GM12864 (cell line): ENCODE data around the gene PLEKHM2.
"Not testable (repeated sequence)": the region's sequence is repeated elsewhere in the genome, so short reads cannot be mapped to it uniquely, and the experiment has no call there.

Experiments used
- DNase-seq: peaks from one replicate; pipeline ENCODE4 v3.0.0-alpha.2; 2011; ENCODE audit warnings: low read depth
- H3K4me3 ChIP-seq: 2 replicates; pipeline ENCODE4 v1.5.1; 2011; ENCODE audit warnings: mild to moderate bottlenecking, low read depth, low read length, control low read depth
- TF ChIP-seq, protein P1 (sequence below): IDR thresholded peaks from 2 replicates; pipeline ENCODE4 v1.5.1; 2011; ENCODE audit warnings: low read depth, mild to moderate bottlenecking, moderate library complexity, low read length, control low read depth, inconsistent platforms; ENCODE audit errors: missing control alignments

Gene PLEKHM2

DNA sequence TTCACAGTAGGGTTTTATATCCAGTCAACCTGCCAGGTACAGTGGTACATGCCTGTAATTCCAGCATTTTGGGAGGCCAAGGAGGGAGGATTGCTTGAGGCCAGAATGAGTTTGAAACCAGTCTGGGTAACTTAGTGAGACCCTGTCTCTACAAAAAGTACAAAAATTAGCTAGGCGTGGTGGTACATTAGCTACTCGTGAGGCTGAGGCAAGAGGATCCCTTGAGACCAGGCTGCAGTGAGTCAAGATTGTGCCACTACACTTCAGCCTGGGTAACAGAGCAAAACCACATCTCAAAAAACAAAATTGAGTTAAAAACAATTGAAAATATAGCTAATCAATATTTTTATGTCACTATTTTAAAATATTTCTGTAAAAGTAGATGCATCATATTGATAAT is 33.7 kb upstream of the PLEKHM2 start:
- TF ChIP-seq, protein P1, sequence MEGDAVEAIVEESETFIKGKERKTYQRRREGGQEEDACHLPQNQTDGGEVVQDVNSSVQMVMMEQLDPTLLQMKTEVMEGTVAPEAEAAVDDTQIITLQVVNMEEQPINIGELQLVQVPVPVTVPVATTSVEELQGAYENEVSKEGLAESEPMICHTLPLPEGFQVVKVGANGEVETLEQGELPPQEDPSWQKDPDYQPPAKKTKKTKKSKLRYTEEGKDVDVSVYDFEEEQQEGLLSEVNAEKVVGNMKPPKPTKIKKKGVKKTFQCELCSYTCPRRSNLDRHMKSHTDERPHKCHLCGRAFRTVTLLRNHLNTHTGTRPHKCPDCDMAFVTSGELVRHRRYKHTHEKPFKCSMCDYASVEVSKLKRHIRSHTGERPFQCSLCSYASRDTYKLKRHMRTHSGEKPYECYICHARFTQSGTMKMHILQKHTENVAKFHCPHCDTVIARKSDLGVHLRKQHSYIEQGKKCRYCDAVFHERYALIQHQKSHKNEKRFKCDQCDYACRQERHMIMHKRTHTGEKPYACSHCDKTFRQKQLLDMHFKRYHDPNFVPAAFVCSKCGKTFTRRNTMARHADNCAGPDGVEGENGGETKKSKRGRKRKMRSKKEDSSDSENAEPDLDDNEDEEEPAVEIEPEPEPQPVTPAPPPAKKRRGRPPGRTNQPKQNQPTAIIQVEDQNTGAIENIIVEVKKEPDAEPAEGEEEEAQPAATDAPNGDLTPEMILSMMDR: no peak
- H3K4me3 ChIP-seq: no peak overlapping the region
- no peak for DNase-seq

DNA sequence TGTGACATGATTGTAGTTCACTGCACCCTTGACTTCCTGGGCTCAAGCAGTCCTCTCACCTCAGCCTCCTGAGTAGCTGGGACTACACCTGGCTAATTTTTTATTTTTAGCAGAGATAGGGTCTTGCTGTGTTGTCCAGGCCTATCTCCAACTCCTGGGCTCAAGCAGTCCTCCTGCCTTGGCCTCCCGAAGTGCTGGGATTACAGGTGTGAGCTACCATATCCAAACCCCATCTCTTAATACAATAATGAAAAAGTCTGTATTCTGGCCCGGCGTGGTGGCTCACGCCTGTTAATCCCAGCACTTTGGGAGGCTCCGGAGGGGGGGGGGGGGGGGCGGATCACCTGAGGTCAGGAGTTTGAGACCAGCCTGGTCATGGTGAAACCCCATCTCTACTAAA is 32.0 kb upstream of the PLEKHM2 start:
- H3K4me3 ChIP-seq, DNase-seq: not testable (repeated sequence)

DNA sequence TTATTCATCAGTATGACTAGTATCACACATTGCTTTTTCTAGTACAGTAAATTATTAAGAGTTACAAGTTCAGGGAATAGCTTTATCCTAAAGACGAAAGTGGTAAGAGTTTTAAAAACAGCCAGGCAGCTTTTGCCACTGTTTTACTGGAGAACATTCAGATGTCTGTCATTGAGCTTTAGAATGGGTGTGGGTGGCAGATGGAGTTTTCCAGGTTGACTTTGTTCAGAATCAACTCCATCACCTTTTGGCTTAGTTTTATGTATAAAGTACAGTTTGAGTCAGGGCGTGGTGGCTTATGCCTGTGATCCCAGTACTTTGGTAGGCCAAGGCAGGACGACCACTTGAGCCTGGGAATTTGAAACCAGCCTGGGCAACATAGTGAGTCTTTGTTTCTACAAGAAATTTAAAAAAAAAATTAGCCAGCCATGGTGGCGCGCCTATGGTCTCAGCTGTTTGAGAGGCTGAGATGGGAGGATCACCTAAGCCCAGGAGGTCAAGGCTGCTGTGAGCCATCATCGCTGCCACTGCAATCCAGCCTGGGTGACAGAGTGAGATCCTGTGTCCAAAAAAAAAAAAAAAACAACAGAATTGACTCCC is 29.9 kb upstream of the PLEKHM2 start:
- no peak overlapping the region for H3K4me3 ChIP-seq
- TF ChIP-seq, protein P1: no peak
- no peak for DNase-seq

DNA sequence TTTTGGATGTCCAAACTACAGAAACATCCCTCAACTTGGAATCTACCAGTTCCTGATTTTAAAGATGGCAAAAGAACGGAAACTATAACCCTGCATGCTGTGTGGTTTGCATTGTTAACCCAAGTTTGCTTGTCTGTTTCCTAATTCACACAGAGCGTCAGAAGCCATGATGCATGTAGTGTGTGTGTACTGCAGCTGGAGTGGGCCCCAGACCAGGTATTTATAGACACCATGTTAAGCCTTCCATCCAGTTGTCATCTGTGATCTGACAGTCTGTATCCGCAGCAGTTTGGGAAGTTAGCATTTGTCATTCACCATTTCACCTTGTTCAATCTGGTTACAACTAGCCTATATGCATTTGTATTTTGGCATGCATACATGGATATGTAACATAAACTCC is 27.7 kb upstream of the PLEKHM2 start:
- no peak overlapping the region for H3K4me3 ChIP-seq
- no peak for DNase-seq
- TF ChIP-seq, protein P1: no peak

DNA sequence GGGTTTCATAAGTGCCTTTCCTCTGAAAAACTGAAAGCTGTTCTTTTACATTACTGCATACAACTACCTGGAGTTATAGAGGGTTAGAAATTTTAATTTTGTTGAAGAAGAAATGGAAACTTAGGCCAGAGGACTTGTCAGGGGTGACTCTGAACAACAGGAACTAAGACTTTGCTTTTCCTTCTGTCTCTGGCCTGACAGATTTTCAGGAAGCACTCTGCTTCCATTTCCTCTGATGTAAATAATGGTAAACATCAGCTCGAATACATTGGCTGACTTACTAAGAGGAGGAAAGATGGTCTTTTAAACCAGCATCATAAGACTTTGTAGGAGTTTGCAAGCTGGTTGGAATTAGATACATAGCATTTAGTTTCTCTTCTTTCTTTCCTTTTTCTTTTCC is 27.1 kb upstream of the PLEKHM2 start:
- no peak overlapping the region for H3K4me3 ChIP-seq
- DNase-seq: no peak
- TF ChIP-seq, protein P1: no peak

DNA sequence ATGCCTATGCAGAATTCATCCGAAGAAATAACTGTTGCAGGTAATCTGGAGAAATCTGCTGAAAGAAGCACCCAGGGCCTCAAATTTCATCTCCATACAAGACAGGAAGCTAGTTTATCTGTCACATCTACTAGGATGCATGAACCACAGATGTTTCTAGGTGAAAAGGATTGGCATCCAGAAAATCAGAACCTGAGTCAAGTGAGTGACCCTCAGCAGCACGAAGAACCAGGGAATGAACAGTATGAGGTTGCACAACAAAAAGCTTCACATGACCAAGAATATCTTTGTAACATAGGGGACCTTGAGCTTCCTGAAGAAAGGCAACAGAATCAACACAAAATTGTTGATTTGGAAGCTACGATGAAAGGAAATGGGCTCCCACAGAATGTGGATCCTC is 24.0 kb upstream of the PLEKHM2 start:
- DNase-seq: no peak
- H3K4me3 ChIP-seq: no peak overlapping the region
- TF ChIP-seq, protein P1: no peak

DNA sequence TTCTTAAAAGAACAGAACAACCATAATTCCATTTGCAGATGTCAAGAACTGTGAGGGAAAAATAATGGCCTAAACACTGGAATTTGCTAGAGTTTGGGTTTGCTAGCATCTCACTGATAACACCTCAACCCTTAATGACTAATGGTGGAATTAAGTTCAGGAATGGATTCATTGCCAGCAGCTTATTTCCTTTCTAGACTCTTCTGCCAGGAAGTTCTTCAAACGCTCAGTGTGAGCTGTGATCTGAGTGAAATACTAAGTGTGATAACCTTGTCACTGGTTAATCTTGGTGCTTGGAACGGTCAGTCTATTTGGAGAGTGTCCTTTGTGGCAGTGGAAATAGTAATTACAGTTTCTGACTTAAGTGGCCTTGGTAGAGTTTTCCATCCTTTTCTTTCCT is 21.6 kb upstream of the PLEKHM2 start:
- DNase-seq: no peak
- TF ChIP-seq, protein P1: no peak

More for the DNA sequence above, 21.6 kb upstream of the PLEKHM2 start:
- no peak overlapping the region for H3K4me3 ChIP-seq
